Smooth muscle cell (in vitro differentiated cells): ENCODE data around the gene PCYT1A. TPM values are rescaled to one million over a fixed set of nuclear protein-coding genes. Genes with fewer than 3 reads are reported as not detected.
"Not testable (repeated sequence)": the region's sequence is repeated elsewhere in the genome, so short reads cannot be mapped to it uniquely, and the experiment has no call there.

Source experiments
- DNase-seq: peaks from one replicate; lab custom pipeline; 2025; ENCODE audit not compliant: unreplicated experiment; lab: John Stamatoyannopoulos, UW
- H2AFZ ChIP-seq: fragments of 200-600 bp; sonication (generic); 2 replicates; pipeline ENCODE4 v1.6.0; 2016; ENCODE audit warnings: antibody characterized with exemption, low read depth, mild to moderate bottlenecking
- H3F3A ChIP-seq: fragments of 200-600 bp; sonication (generic); 2 replicates; pipeline ENCODE4 v1.6.0; 2017; ENCODE audit warnings: antibody characterized with exemption, low read depth
- H3K27ac ChIP-seq: fragments of 200-600 bp; sonication (generic); 2 replicates; pipeline ENCODE4 v1.5.1; 2016; ENCODE audit warnings: low read depth, mild to moderate bottlenecking
- H3K27me3 ChIP-seq: fragments of 200-600 bp; sonication (generic); 2 replicates; pipeline ENCODE4 v1.6.1; 2016; ENCODE audit warnings: low read depth, mild to moderate bottlenecking
- H3K36me3 ChIP-seq: fragments of 200-600 bp; sonication (generic); 2 replicates; pipeline ENCODE4 v1.5.1; 2016; ENCODE audit warnings: low read depth
- H3K4me1 ChIP-seq: fragments of 200-600 bp; sonication (generic); 2 replicates; pipeline ENCODE4 v1.5.1; 2016; ENCODE audit warnings: low read depth
- H3K4me2 ChIP-seq: fragments of 200-600 bp; sonication (generic); 2 replicates; pipeline ENCODE4 v1.6.0; 2016; ENCODE audit warnings: mild to moderate bottlenecking
- H3K4me3 ChIP-seq: fragments of 200-600 bp; sonication (generic); 2 replicates; pipeline ENCODE4 v1.5.1; 2016; ENCODE audit warnings: mild to moderate bottlenecking
- H3K79me2 ChIP-seq: fragments of 200-600 bp; sonication (generic); 2 replicates; pipeline ENCODE4 v1.6.0; 2016; ENCODE audit warnings: low read depth, mild to moderate bottlenecking
- H3K9ac ChIP-seq: fragments of 200-600 bp; sonication (generic); 2 replicates; pipeline ENCODE4 v1.6.0; 2016; ENCODE audit warnings: low read depth
- H3K9me3 ChIP-seq: fragments of 200-600 bp; sonication (generic); replicated peaks from 2 replicates; pipeline ENCODE4 v1.5.1; 2016; ENCODE audit warnings: low read depth
- H4K20me1 ChIP-seq: fragments of 200-600 bp; sonication (generic); 2 replicates; pipeline ENCODE4 v1.6.0; 2016; ENCODE audit warnings: low read depth
- WGBS: methylation state at CpG from one replicate; pipeline ENCODE4 v1.1.7; 2016; ENCODE audit warnings: low lambda C conversion rate; 5-methylcytosine and 5-hydroxymethylcytosine counted together
- polyA plus RNA-seq: library from polyadenylated mRNA; unstranded; fragments of >200 nt; fragmentation: Nextera tagmentation; extraction: Ambion mirVana; gene quantifications from 2 replicates; pipeline ENCODE4 v1.2.1, GENCODE V29; 2016
- total RNA-seq: library from RNA; depleted of rRNA; stranded (reverse); fragments of >200 nt; gene quantifications from 2 replicates; pipeline ENCODE4 v1.2.3, GENCODE V29; 2014
- TF ChIP-seq, protein P1 (sequence below): fragments of 200-600 bp; sonication (generic); IDR thresholded peaks from 2 replicates; pipeline ENCODE4 v1.5.1; 2017; ENCODE audit warnings: borderline replicate concordance, mild to moderate bottlenecking, antibody characterized with exemption; ENCODE audit not compliant: insufficient read depth, poor library complexity, severe bottlenecking

Gene PCYT1A
- total and polyA plus RNA-seq, 2 experiments from 2014 or later: 19.7 to 68.3 TPM

DNA sequence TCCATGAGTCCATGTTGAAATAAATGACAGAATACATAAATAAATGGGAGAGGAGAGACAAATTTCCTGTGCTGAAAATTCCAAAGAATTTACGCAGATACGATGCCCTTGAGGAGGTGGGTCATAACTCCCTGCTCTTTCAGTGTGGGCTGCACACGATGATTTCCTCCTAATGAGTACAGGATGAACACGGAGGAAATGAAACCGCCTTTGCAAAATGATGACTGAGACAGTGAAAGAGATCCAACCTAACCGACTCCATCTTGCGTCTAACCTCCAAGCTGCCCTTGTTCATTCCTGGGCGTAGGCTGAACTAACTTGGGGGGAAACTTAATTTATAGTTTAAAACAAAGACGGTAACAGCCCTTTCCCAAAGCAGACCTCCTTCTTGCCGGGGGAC lies 15.0 kb upstream of the PCYT1A start:
- not testable (repeated sequence) for H3K4me1 ChIP-seq, H3K9me3 ChIP-seq, H3K27me3 ChIP-seq, H4K20me1 ChIP-seq, H3K9ac ChIP-seq, H3K4me2 ChIP-seq, H3K27ac ChIP-seq, H3K79me2 ChIP-seq, H3K4me3 ChIP-seq, H3F3A ChIP-seq, H3K36me3 ChIP-seq, H2AFZ ChIP-seq, DNase-seq
- WGBS: 84% methylated on average over 8 of the region's 10 CpGs

DNA sequence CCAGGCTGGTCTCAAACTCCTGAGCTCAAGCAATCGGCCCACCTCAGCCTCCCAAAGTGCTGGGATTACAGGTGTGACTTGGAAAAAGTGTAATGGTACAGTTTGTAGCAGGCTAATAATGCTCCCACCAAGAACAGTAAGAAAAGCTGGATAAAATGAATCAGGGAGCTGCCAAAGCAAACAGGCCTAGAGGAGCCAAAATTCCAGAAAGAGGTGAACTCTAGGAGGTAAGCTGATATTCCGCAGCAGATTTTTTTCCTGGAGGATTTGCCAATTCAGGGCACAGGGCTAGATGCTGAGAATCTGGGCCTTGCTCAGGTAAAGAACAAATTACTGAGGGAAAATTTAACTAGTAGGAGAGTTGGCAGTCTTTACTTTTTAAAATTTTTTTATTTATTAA lies 11.0 kb upstream of the PCYT1A start:
- Histone ChIP-seq H3K4me2 (no peak overlapping the region), H3K4me1 (no peaks in the 10 kb centered on the region), H3K27ac (no peak overlapping the region), H3K4me3 (no peak overlapping the region), H3K27me3 (no peaks in the 10 kb centered on the region), H3K9ac (no peak overlapping the region), H3K79me2 (no peaks in the 10 kb centered on the region), H3K36me3 (no peaks in the 10 kb centered on the region), H2AFZ (no peak overlapping the region), H3F3A (no peaks in the 10 kb centered on the region), H3K9me3 (no peaks in the 10 kb centered on the region), H4K20me1 (no peaks in the 10 kb centered on the region)
- DNase-seq: no peak
- TF ChIP-seq, protein P1, sequence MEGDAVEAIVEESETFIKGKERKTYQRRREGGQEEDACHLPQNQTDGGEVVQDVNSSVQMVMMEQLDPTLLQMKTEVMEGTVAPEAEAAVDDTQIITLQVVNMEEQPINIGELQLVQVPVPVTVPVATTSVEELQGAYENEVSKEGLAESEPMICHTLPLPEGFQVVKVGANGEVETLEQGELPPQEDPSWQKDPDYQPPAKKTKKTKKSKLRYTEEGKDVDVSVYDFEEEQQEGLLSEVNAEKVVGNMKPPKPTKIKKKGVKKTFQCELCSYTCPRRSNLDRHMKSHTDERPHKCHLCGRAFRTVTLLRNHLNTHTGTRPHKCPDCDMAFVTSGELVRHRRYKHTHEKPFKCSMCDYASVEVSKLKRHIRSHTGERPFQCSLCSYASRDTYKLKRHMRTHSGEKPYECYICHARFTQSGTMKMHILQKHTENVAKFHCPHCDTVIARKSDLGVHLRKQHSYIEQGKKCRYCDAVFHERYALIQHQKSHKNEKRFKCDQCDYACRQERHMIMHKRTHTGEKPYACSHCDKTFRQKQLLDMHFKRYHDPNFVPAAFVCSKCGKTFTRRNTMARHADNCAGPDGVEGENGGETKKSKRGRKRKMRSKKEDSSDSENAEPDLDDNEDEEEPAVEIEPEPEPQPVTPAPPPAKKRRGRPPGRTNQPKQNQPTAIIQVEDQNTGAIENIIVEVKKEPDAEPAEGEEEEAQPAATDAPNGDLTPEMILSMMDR: no peak
- WGBS: 96% methylated on average over 2 of the region's 2 CpGs

DNA sequence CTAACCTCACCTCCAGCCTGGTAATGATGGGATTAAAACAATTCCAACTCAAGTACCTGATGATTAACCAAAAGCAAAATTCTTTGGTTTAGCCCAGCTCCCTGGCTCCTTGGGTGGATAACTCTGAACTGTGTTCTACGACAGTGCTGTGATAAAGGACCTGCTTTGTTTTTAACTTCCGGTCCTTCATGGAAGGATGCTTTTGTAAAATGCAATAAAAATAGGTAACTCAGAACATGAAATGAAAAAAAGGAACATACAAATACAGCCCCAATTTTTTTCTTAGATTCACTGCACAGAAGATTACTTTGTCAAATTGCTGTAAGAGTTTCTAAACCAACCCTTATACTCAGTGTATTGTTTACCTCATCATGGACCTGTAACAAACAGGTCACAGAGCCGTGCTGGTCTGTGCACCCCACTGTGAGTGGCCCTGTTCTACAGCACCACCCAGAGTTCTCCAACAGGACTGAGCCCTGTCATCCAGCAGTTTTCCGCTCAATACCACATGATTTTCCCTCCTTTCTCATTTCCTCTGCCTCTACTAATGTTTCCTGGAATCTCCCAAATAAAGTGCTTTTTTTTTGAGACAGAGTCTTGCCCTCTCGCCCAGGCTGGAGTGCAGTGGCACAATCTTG lies 4.9 kb upstream of the PCYT1A start:
- no peak overlapping the region for H3K4me3 ChIP-seq
- no peaks in the 10 kb centered on the region for H3K36me3 ChIP-seq
- WGBS: 86% methylated on average over 5 of the region's 5 CpGs
- H4K20me1 ChIP-seq: no peaks in the 10 kb centered on the region
- H3F3A ChIP-seq: peaks cover 9% of the 10 kb centered on the region
- no peak for DNase-seq
- H3K79me2 ChIP-seq: no peaks in the 10 kb centered on the region
- H3K27me3 ChIP-seq: no peaks in the 10 kb centered on the region
- H3K27ac ChIP-seq: no peak overlapping the region
- no peak overlapping the region for H3K9ac ChIP-seq
- no peaks in the 10 kb centered on the region for H3K4me1 ChIP-seq
- H3K4me2 ChIP-seq: no peak overlapping the region
- TF ChIP-seq, protein P1: no peak
- no peaks in the 10 kb centered on the region for H3K9me3 ChIP-seq
- no peak overlapping the region for H2AFZ ChIP-seq

DNA sequence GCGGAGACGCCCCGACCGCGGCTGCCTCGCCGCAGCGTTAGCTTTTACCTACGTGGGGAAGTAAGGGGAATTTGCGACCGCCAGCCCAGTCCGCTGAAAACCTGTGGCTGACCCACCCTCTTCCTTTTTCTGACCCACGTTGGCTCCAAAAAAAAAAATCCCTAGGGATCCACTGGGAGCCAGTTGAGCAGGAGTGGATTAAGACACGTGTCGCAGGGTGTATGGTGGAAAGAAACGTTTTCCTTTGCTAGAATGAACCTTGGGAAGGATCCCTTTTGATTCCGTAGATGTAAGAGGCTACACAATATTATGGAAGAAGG lies 575 bp upstream of the PCYT1A start:
- peaks cover 26% of the 10 kb centered on the region for H4K20me1 ChIP-seq
- H3K79me2 ChIP-seq: peaks cover 42% of the 10 kb centered on the region
- TF ChIP-seq, protein P1: no peak
- H3K4me1 ChIP-seq: peaks cover 9% of the 10 kb centered on the region
- H3K27me3 ChIP-seq: no peaks in the 10 kb centered on the region
- H3F3A ChIP-seq: peaks cover 9% of the 10 kb centered on the region
- 5% methylated on average over 17 of the region's 17 CpGs for WGBS
- H3K4me3 ChIP-seq: peak overlapping the region; percentile 83
- peak overlapping the region; percentile 89 for H3K4me2 ChIP-seq
- H3K9me3 ChIP-seq: no peaks in the 10 kb centered on the region
- DNase-seq: no peak
- H3K27ac ChIP-seq: peak overlapping the region; percentile 87
- peak overlapping the region; percentile 84 for H3K9ac ChIP-seq
- peak overlapping the region; percentile 76 for H2AFZ ChIP-seq
- H3K36me3 ChIP-seq: no peaks in the 10 kb centered on the region
